Activated T-cell treated with anti-CD3 and anti-CD28 coated beads, Interleukin-2, amount 50 U/mL, for 48 hours (primary cell): ENCODE data around the gene GHITM.

ENCODE experiments used
- DNase-seq, 2 experiments: peaks; one replicate each; pipeline ENCODE4 v3.0.0-alpha.2; 2020

The GHITM gene

DNA sequence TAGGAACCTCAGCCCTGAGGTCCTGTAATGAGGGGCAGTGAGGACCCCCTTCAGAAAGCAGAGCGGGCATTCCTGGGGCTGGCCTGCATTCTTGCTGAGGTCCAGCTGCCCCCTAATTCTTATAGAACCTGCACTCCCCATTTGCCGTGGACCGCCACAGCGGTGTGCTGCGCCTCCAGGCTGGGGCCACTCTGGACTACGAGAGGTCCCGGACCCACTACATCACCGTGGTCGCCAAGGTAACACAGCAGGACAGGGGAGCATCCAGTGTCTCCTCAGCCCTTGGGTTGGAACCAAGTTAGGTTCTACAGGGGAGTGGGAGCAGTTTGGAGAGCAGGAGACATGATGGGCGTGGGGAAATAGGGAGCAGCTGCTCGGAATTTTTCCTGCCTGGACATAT is 62.4 kb downstream of the GHITM start:
- DNase-seq, result no peak

DNA sequence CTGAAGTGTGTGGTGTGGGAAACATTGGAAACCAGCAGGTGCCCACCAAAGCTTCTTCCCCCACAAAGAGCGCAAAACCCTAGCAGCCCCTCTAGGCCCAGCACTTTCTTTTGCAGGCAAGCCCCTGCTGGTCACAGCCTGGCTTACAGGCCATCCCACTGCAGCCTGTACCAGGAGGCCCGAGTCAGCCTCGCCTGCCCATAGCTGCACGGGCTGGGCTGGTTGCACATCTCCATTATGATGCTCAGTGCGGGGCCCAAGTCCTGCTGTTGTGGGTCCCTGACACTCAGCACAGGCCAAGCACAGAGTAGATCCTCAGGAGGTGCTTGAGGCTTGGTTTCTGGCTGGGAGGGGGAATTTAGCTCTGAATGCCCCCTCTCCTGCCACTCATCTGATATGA is 63.0 kb downstream of the GHITM start:
- DNase-seq, result no peak
